ENCODE results near the gene KAZN. TPM values are rescaled to one million over a fixed set of nuclear protein-coding genes. Genes with fewer than 3 reads are reported as not detected.

KAZN gene
- polyA plus RNA-seq, 1 donor from 2014 or later, result 20.6 TPM

GRCh38 chr1:14987829-14988603 is 389.5 kb downstream of the KAZN start:
- Histone ChIP-seq H3K4me2 (ENCODE audit: low read length) (no peak overlapping the region), H3K9ac (ENCODE audit: low read length) (no peak overlapping the region)

DNA sequence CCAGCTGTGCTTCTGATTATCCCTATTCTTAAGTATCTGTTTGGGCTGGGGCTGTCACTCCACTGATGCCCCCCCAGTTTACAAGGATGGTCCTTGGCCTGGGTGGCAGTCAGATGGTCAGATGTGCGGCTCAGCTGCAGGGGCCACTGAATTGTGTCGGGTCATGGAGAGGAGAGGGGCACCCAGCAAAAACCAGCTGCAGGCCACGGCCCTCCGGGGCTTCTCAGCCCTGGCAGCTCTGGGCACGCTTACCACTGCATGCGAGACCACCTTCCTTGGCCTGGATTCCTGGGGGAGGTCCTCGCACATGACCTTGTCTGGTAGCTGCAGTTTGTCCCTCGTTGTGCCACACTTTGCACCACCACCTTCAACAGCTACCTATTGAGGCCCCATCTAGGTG is 390.2 kb downstream of the KAZN start:
- Histone ChIP-seq H2AFZ (ENCODE audit: low read depth, low read length) (no peak overlapping the region), H3K27ac (ENCODE audit: low read length) (no peak overlapping the region), H3K9ac (ENCODE audit: low read length) (no peak overlapping the region), H3K27me3 (ENCODE audit: insufficient read depth, low read depth, low read length) (no peaks in the 10 kb centered on the region), H3K36me3 (ENCODE audit: insufficient read depth, low read length) (no peaks in the 10 kb centered on the region), H3K4me3 (ENCODE audit: low read length) (no peak overlapping the region), H4K20me1 (ENCODE audit: insufficient read depth) (no peaks in the 10 kb centered on the region), H3K9me2 (ENCODE audit: insufficient read depth, low read length) (no peaks in the 10 kb centered on the region), H3K4me2 (ENCODE audit: low read length) (no peak overlapping the region), H3K79me2 (replicated peaks; ENCODE audit: insufficient read depth, low read length) (no peaks in the 10 kb centered on the region), H3K9me3 (ENCODE audit: low read length) (no peaks in the 10 kb centered on the region), H3F3A (ENCODE audit: insufficient read depth, low read length, poor library complexity, severe bottlenecking) (no peaks in the 10 kb centered on the region)
- TF ChIP-seq EZH2 (IDR thresholded peaks at IDR 0.05; ENCODE audit: borderline replicate concordance, insufficient read depth, low read length, poor library complexity, severe bottlenecking) (no peak), RAD21 (conservative IDR thresholded peaks at IDR 0.05) (no peak), TAF1 (IDR thresholded peaks at IDR 0.05; ENCODE audit: low read depth) (no peak), POLR2AphosphoS5 (IDR thresholded peaks at IDR 0.05) (no peak), SMC3 (conservative IDR thresholded peaks at IDR 0.05; ENCODE audit: poor library complexity) (no peak), CTCF (IDR thresholded peaks at IDR 0.05; ENCODE audit: poor library complexity, severe bottlenecking) (no peak), REST (IDR thresholded peaks at IDR 0.05; ENCODE audit: borderline replicate concordance) (no peak), EP300 (conservative IDR thresholded peaks at IDR 0.05; ENCODE audit: poor library complexity, severe bottlenecking) (no peak), MXI1 (conservative IDR thresholded peaks at IDR 0.05; ENCODE audit: poor library complexity, severe bottlenecking) (no peak)

More at GRCh38 chr1:14987829-14988603, 389.5 kb downstream of the KAZN start:
- H3K4me3 ChIP-seq (ENCODE audit: low read length), result no peak overlapping the region
- H3K36me3 ChIP-seq (ENCODE audit: insufficient read depth, low read length), result no peaks in the 10 kb centered on the region
- H3F3A ChIP-seq (ENCODE audit: insufficient read depth, low read length, poor library complexity, severe bottlenecking), result no peaks in the 10 kb centered on the region
- no peaks in the 10 kb centered on the region for H3K79me2 ChIP-seq (replicated peaks; ENCODE audit: insufficient read depth, low read length)
- no peaks in the 10 kb centered on the region for H3K9me2 ChIP-seq (ENCODE audit: insufficient read depth, low read length)
- no peaks in the 10 kb centered on the region for H3K27me3 ChIP-seq (ENCODE audit: insufficient read depth, low read depth, low read length)
- no peak overlapping the region for H2AFZ ChIP-seq (ENCODE audit: low read depth, low read length)
- H3K27ac ChIP-seq (ENCODE audit: low read length), result no peak overlapping the region
- no peaks in the 10 kb centered on the region for H4K20me1 ChIP-seq (ENCODE audit: insufficient read depth)
- TF ChIP-seq EZH2 (IDR thresholded peaks at IDR 0.05; ENCODE audit: borderline replicate concordance, insufficient read depth, low read length, poor library complexity, severe bottlenecking) (no peak), MXI1 (conservative IDR thresholded peaks at IDR 0.05; ENCODE audit: poor library complexity, severe bottlenecking) (no peak), TAF1 (IDR thresholded peaks at IDR 0.05; ENCODE audit: low read depth) (no peak), REST (IDR thresholded peaks at IDR 0.05; ENCODE audit: borderline replicate concordance) (no peak), POLR2AphosphoS5 (IDR thresholded peaks at IDR 0.05) (no peak), EP300 (conservative IDR thresholded peaks at IDR 0.05; ENCODE audit: poor library complexity, severe bottlenecking) (no peak)
- H3K9me3 ChIP-seq (ENCODE audit: low read length), result no peaks in the 10 kb centered on the region
